Measurements from ENCODE around the gene ROGDI.

The ROGDI gene, protein sequence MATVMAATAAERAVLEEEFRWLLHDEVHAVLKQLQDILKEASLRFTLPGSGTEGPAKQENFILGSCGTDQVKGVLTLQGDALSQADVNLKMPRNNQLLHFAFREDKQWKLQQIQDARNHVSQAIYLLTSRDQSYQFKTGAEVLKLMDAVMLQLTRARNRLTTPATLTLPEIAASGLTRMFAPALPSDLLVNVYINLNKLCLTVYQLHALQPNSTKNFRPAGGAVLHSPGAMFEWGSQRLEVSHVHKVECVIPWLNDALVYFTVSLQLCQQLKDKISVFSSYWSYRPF

DNA sequence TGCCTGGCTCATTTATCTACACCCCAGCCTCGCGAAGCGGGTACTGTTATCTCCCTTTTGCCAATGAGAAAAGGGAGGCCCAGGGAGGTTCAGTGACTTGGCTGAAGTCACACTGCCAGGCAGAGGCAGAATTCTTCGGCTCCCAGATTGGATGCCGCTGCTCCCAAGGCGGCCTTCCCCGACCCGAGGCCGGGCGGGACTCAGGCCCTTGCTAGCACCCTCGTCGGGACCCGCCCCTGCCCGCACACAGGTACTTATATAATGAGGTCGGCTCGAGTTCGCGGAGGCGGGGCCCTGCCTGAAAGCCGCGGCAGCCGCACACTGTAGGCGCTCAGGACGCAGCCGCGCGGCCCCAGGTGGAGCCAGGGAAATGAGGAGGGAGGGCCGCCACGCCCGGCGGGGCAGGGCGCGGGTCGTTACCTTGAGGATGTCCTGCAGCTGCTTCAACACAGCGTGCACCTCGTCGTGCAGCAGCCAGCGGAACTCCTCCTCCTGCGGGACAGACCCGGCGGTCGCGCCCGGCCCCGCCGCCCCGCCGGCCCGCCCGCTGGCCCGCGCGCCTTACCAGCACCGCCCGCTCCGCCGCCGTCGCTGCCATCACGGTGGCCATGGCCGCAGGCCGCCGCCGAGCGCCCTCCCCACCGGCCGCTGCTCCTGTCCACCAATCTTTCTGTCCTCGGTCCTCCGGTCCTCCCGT lies at the start of gene ROGDI:
Gene ROGDI (minus strand): TSS at position 672 of the 697 bp plus-strand sequence. CDS start 62 bp downstream, at position 610.
- DNase-seq, result peak; percentile 93

DNA sequence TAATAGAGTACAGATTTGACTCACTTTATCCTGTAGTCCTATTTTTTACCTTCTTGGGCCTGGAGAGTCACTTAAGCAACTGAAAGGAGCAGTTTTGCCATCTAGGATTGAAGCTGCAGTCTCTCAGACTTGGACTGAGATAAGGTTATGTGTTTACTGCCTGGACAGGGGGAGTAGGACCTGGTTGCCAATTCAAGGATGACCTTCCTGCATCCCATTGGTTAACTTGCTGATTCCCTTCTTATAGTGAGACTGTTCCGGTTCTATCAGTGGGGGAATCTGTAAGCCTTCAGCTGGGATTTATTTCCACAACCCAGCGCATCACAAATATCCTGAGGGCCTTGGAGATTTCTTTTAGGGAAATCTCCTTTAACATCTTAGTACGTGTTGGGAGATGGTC lies 47.8 kb upstream of the ROGDI start:
- DNase-seq, result no peak

DNA sequence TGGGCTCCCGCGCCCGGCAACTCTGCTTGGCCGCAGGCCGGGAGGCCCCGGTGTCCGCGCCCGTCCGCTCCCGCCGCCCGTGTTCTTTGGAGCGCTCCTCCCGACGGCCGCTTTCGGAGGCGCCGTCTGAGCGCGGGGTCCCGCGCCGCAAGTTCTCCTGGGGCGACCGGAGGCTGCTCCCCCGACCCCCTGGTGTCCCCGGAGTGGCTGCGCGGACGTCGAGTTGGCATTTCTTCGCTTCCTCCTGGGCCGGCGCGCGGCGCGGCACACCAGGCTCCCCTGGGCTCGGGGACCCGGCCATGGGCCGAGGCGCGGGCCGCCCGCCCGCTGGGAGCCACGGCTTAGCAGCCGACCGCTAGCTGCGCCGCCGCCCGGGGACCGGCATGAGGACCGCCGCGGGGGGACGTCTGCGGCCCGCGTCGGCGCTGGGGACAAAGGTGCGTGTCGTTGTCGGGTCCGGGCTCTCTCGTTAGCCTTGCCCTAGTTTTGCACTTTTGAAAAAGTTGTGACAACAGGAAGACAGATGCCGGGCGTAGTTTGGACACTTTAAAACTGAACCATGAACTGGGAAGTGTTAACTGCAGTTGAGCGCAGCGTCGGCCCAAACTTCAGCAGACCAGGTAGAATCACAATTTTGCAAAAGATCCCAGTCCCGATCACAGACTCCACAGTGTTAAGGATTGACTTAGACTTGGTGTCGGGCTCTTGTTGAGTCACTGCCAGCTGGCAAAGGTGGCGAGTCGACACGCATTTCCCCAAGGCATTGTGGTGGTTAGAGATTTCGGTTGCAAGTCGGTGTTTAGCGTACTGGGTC lies 45.5 kb upstream of the ROGDI start:
- DNase-seq, result peak; percentile 77

DNA sequence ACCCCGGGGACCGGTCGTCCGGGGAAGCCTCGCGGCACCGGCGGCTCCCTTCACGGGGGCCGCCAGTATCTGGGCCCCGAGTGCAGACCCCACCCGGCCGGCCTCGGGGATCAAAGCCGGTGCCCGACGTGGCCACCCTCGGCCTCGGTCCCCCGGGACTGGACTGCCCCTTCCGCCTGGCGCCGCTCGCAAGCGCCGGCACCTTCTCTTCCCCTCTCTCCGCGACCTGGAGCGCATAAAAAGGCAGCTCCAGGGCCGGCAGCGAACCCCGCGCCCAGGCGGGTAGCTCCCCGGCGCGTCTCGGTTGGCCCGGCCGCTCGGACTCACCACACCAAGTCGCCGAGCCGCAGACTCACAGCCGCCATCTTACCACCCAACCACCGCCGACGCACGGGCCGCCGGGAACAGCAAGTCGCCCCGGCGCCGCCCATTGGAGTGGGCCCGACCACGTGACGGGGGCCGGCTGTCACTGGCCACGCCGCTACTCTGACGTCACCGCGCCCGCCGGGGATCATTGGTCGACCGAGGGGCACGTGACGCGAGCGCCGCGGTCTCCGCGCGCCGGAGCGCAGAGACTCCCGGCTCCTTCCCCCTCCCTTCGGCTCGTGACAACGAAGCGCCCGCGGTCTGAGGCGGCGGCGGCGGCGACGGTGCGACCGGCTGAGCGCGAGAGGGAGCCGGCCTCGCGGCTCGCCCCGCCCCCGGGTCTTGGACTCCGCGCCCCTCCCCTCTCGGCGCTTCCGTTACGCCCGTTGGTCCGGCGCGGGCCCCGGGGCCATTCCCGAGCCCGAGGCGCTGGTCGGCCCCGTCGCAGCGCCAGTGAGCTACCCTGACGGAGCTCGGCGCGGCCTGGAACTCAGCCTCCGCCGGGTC lies 44.7 kb upstream of the ROGDI start, which contains the start of the genes GLYR1 and UBN1:
Gene GLYR1 (minus strand): TSS at position 388 of the 873 bp plus-strand sequence. CDS start 23 bp downstream, at position 365.
Gene UBN1 (plus strand): TSS at position 581 of the 873 bp plus-strand sequence. CDS start 5,437 bp downstream, outside the sequence.
- DNase-seq, result peak; percentile 100

DNA sequence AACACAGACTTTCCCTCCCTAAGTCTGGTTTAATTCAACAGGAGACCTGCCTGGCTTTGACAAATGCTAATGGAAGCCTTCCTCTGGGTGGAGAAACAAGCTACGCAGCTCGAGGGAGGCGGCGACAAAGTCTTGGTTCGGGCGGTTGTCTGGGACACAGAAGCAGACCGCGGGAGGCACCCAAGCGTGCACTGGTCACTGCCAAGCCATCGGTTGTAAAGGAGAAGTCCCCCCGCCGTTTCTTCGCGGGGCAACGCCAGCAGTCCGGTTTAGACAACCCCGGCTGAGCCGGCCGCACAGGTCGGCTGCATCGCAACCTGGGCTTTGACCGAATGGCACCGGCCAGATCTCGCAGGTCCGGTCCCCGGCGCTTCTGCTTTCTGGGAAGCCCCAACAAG lies 44.1 kb upstream of the ROGDI start:
- DNase-seq, result peak; percentile 74

DNA sequence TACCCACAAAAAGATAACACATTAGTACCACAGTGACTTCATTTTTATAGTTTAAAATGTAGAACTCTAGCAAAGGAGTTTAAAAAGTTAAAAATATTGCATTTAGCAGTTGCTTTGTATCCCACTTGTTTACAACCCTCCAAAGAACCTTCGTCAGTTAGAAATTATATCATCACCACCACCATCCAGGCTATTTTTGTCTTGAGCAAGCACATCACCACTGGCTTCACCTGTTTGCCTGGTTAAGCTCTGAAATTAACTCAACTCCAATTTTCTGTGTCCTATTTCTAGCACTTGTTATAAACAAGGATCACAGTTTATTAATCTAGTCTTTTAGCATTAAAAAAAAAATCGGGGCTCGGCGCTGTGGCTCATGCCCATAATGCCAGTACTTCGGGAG lies 38.6 kb upstream of the ROGDI start:
- DNase-seq, result no peak

DNA sequence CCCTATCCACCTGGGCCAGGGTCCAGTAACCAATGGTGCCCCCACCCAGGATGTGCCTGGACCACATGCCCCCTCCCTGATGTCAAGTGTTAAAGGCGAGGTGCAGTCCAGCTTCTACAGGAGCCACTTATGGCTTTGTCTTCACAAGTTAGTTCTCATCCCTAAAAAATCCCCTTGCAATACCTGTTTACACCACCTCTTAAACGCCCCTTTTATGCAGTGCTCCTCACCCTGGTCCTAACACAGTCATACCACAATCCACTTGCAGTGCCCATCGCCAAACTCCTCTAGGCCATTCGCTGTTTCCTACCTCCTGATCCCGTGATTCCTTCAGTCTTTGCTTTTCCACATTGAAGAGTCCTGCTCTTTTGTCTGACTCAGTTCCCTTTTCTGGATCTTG lies 37.5 kb upstream of the ROGDI start:
- no peak for DNase-seq

DNA sequence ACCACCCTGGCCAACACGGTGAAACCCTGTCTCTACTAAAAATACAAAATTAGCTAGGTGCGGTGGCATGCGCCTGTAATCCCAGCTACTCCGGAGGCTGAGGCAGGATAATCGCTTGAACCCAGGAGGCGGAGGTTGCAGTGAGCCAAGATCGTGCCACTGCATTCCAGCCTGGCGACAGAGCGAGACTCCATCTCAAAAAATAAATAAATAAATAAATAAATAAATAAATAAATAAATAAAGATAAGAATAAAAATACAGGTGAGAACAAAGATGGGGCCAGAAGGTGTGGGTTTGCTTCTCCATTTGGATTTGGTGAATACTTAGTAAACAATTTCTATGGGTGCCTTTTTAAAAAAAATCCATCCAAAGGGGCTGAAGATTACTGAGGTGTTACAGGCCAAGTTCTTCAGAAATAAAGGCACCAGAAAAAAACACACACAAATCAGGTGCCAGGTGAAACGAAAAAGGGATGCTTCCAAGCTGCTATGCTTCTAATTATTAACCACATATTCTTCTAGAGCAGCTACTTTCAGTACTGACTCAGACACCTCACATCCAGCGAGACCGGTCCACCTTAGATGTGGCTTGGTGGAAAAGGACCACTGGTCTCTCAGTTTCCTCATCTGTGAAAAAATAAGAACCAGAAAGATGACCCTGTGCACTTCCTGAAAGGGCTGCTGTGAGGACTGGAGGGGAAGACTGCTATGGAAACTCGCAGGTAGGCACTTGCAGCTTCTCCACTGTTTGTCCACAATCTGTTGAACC lies 35.5 kb upstream of the ROGDI start:
- no peak for DNase-seq

DNA sequence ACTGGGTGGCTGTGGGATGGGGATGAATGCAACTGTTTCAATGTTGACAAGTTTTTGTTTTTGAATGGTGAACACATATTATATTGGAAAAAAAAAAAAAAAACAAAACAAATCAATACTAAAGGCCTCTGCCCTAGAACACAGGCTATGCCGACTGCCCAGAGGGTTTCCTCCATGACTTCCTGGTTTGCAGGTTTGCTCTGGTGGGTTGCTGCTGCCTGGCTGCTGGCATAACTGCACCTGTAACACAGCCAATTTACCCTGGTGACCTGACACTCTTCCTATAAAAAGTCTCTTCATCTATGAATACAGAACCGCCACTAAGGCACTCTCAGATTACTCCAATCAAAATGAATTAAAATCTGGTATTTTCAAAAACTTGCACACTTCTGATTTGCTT lies 34.3 kb upstream of the ROGDI start:
- no peak for DNase-seq

DNA sequence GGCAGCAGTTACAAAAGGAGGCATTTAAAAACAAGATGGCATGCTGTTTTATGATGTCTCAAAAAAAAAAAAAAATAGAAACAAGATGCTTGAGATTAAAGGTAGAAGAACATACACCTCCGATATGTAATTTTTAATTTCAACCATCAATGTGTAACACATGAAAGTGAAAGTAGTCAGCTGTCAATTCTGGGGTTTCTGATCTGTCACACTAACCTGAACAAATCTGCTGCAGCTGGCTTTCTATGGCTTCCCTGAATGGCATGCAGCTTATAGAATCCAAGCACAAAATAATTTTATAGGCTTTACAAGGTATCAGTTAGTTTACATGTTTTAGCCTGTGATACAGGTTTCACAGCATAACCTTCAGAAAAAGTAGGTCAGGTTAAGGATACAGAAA lies 31.2 kb upstream of the ROGDI start:
- DNase-seq, result no peak

DNA sequence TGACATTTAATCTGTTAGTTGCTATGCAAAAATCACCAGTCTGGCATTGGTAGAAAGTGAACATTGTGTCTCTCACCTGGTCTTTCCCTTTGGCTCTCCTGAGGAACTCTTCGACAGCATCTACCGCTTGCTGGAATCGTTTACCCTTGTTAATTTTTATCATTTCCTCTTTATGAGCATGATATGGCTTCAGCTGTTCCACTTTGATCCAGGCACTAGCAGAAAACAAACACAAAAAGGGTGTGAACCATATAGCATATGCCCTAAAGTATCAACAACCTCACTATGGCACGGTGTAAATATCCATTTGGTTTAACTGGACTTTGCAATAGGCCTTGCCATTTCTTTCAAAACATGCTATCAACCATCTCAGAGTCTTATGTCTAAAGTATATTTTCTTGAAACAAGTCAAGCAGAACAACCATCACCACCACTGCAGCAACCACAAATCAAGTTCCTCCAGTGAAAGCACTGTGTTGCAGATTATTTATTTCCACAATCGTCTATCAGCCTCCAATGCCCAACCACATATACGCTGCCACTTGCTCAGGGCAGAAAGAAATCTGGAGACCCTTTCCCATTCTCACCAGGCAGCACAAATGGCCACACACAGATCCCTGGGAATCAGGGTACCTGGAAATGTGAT lies 30.4 kb upstream of the ROGDI start:
- DNase-seq, result no peak

DNA sequence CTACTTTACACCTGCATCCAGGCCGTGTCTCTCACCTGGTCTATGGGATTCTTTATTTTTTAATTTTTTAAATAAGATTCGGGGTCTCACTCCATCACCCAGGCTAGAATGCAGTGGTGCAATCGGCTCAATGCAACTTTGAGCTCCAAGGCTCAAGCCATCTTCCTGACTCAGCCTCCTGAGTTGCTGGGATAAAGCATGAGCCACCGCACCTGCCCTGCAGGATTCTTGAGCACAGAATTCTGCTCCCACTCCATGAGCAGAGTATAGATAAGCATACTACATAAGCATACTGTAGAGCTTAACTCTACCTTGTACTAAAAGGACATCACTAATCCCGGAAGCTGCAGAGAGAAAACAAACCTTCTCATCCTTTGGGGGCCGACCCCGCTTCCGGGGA lies 29.2 kb upstream of the ROGDI start:
- no peak for DNase-seq

DNA sequence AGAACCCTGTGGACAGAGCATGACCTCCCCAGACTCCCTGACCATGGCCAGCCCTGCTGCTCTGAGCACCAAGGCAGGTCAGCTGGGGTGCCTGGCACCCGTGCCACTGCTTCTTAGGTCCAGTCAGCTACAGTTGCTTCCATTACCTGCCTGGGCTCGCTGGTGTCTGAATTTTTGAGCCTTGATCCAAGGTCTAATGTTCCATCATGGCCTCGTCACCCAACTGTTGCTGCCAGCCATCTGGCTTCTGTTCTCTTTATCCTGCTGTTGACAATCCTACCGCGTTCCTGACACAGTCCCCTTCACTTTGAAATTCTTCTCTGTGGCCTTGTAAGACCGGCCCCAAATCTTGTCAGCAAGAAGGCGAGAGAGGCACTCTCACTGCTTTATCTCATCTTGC lies 28.0 kb upstream of the ROGDI start:
- no peak for DNase-seq

DNA sequence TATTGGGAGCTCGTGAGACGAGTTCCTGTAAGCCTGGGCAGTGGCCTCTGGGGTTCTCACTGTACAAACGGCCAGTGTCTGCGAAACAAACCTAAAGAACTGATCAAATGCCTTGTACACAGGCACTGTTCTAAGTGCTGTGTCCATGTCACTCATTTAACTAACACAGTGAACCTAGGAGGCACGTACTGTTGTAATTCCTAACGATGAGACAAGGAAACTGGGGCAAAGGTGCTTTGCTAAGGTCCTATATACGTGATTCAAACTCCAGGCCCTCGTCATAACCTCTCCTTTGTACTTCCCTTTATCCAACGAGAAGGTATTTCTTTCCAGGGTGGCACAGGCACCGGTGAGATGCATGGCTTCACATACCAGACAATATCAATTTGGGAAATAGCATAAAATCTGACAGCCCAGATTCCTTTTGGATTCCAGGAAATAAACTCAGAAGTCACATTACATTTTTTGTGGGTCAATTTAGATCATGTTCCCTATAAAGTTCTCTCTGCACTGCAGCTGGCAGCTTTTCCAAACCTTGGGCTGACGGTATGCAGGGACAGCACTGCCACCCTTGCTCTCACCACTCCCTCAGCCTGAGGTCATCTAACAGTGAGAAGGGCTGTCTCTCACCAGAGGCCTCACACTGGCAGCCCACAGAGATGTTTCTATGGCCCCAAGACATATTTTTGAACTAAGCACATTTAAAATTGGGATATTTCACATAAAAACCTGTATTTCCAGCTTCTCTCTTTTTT lies 26.3 kb upstream of the ROGDI start:
- DNase-seq, result no peak

DNA sequence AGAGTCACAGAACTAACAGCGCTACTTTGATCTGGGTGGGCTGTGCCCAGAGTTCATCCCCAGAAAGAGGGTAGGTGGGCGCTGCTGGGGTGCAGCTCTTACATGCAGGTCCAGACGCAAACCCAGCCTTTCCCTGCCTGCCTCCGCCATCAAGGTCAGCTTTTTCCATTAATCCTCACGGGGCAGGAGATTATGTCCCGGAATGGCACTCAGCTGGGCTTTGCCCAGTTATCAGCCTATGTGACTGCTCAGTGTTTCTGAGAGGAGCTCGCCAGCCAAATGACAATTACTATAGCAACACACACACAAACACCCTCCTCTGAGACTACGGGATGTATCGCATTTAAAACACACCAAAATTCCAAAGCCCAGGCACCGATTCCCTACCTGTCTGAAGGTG lies 24.5 kb upstream of the ROGDI start:
- no peak for DNase-seq

DNA sequence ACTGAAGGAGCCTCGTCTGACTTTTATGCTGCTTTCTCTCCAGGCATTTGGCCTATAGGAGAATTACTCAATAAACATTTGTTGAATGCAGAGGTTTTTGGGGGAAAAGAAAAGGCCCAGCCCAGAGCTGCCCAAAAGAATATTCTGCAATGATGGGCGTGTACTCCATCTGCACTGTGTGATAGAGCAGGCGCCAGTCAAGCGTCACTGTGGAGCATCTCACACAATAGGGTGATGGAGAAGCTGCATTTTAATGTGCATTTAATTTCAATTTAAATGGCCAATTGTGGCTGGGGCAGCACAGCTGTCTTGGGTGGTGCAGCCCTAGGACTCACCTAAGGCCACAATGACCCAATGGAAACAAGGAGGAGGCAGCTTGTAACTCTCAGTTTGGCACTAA lies 24.1 kb upstream of the ROGDI start:
- DNase-seq, result no peak

DNA sequence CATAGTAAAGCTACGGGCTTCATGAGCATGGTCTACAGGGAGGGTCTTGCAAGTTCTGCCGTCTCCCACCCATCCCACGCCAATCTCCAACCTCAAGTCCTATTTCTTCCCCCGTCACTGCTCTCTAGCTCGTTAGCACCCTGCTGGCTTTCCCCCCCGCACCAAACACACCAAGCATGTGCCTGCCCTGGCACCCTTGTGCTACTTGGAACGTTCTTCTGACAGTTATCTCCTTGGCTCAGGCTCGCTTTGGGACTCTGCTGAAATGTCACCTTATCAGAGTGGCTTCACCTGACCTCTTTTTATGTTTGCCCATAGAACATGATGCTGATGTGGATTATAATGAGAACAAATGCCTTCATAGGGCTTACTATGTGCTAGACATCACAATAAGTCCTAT lies 22.8 kb upstream of the ROGDI start:
- no peak for DNase-seq

DNA sequence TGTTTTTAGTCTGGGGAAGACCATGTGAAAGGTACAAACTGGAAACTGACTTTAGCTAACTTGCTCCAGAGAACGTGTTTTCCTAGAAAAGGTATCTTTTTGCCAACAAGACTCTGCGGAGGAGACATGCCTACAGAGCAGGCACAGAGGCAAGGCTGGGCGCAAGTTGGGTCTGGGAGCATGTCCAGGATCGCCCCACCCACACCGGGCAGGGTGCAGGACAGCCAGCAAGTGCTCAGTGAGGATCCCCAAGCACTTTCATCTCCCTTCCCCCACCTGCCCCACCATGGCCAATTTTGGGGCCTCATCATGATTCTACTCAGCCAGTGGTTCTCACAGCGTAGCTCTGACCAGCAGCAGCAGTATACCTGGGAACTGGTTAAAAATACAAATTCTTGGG lies 18.2 kb upstream of the ROGDI start:
- no peak for DNase-seq

DNA sequence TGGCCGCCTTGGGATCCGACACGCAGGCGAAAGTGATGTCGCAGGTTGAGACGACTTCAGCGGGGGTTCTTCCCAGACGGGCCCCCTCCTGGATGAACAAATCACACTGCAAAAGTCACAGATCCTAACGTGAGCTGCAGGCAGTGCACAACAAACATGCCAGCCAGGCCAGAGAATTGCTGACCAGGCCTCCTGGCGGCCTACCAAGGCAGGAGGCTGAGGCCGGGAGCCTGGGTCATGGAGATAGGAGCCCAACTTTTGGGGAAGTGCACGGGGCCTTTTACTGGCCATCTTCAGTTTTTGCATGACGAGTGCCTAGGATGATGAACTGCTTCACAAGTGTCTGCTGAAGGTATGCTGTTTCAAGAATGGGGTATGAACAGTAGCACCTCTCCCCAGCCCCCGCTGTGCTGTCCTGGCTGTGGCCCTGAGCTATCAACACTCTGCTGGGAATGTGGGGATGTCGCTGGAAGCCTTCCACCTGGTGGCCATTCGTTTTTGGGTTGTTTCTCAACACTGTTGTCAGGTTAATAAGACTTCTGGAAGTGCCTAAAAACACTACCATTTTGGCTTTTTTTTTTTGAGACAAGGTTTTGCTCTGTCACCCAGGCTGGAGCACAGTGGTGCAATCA lies 12.2 kb upstream of the ROGDI start:
- DNase-seq, result no peak

DNA sequence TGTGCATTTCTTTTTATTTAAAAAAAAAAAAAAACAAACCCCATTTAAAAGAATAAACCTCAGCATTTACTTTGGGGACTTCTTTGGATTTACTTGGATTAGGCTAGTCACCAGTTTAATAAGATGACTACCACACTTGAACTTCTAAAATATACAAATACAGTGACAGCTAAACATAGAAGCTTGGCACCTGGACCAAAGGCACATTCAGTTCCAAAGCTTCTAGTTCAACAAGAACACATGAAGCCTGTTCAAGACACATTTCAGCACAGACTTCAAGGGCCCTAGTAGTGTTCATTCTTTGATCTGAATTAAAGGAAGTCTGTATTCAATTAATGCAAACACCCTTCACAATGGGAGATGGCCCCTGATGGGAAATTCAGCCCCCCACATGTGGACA lies 11.6 kb upstream of the ROGDI start:
- DNase-seq, result no peak
